Stimulated activated CD4-positive, alpha-beta T cell treated with anti-CD3 and anti-CD28 coated beads, Interleukin-2, amount 100 ng/mL, for 48 hours (primary cell): Measurements from ENCODE around the gene ZSWIM1.
A peak's percentile ranks its signal among the peaks of the same experiment; 100 is the strongest.

Experiments used
- DNase-seq, 2 donors: peaks; one replicate each; pipeline ENCODE4 v3.0.0-alpha.2; 2020

ZSWIM1 gene

GRCh38 chr20:45933266-45934045 is 52.4 kb downstream of the ZSWIM1 start:
- DNase-seq = peak; percentile 47

DNA sequence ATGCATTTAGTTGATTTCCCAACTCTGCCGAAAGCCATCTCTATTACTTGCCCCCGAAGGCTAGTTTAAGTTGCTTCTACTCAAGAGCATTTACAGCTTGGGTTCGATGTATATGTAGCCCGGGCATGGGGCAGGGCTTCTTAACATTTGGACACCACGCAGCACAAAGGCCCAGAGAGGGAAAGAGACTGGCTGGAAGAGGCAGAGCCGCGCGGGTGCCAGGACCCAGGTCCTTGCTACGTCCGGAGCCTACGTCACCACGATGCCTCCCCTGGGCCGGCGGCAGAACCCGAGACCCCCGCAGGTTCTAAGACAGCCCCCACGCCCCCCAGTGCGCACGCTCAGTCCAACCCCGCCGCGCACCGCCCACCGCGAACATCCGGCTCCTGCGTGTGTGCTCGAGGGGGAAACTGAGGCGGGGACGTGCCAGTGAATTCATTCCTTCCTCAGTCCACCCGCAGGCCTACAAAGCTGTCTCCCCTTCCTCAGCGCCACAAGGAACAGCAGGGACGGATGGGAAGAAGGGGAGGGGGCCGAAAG is 53.1 kb downstream of the ZSWIM1 start:
- peak; percentile 23 to 34 for DNase-seq
